Mucosa of rectum (tissue), 2 donors: ENCODE data around the gene PDE6A.

ENCODE experiments used
- H3K27ac ChIP-seq, 2 donors: one replicate each; pipeline ENCODE4 v1.7.0; 2013; ENCODE audit warnings: inconsistent platforms in 2 of 2, low read depth in 2 of 2, low read length in 2 of 2
- H3K27me3 ChIP-seq, 2 donors: one replicate each; pipeline ENCODE4 v1.7.0; 2013; ENCODE audit warnings: low read length in 2 of 2; ENCODE audit not compliant: control insufficient read depth in 2 of 2, insufficient read depth in 2 of 2
- H3K36me3 ChIP-seq, 2 donors: one replicate each; pipeline ENCODE4 v1.7.0; 2013; ENCODE audit warnings: low read length in 2 of 2; ENCODE audit not compliant: control insufficient read depth in 2 of 2, insufficient read depth in 2 of 2
- H3K4me1 ChIP-seq, 2 donors: one replicate each; pipeline ENCODE4 v1.7.0; 2013; ENCODE audit warnings: low read length in 2 of 2, mild to moderate bottlenecking in 1 of 2; ENCODE audit not compliant: control insufficient read depth in 2 of 2, insufficient read depth in 2 of 2
- H3K4me3 ChIP-seq, 2 donors: one replicate each; pipeline ENCODE4 v1.7.0; 2013; ENCODE audit warnings: low read length in 2 of 2
- H3K9ac ChIP-seq, 2 donors: one replicate each; pipeline ENCODE4 v1.7.0; 2013; ENCODE audit warnings: low read length in 2 of 2, low read depth in 1 of 2, mild to moderate bottlenecking in 1 of 2
- H3K9me3 ChIP-seq, 2 donors: one replicate each; pipeline ENCODE4 v1.7.0; 2013; ENCODE audit warnings: low read length in 2 of 2; ENCODE audit not compliant: control insufficient read depth in 2 of 2
- donor health status: healthy.
- donor health status: Normal muscosa, but diverticular disease.

PDE6A gene

DNA sequence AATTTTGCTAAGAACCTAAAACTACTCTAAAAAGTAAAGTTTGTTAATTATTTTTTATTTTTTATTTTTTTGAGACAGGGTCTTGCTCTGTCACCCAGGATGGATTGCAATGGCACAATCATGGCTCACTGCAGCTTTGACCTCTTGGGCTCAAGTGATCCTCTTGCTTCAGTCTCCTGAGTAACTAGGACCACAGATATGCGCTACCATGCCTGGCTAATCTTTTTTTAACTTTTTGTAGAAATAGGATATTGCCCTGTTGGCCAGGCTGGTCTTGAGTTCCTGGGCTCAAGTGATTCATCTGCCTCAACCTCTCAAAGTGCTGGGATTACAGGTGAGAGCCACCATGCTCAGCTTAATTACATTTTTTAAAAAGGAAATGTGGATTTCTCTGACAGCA is 45.8 kb downstream of the PDE6A start:
- no peak overlapping the region for H3K4me3 ChIP-seq
- H3K27ac ChIP-seq, result no peak overlapping the region
- no peaks in the 10 kb centered on the region for H3K27me3 ChIP-seq
- H3K36me3 ChIP-seq, result no peaks in the 10 kb centered on the region
- H3K4me1 ChIP-seq, result peaks cover 0 to 3% of the 10 kb centered on the region in 2 donors
- no peak overlapping the region for H3K9ac ChIP-seq
- H3K9me3 ChIP-seq, result no peaks in the 10 kb centered on the region

- Histone ChIP-seq H3K4me3 (no peak overlapping the region), H3K9me3 (no peaks in the 10 kb centered on the region), H3K27ac (no peak overlapping the region), H3K4me1 (peaks cover 4 to 5% of the 10 kb centered on the region in 2 donors), H3K9ac (no peak overlapping the region), H3K27me3 (no peaks in the 10 kb centered on the region), H3K36me3 (no peaks in the 10 kb centered on the region)
Measured at GRCh38 chr5:149895416-149896345, 48.9 kb downstream of the PDE6A start.

DNA sequence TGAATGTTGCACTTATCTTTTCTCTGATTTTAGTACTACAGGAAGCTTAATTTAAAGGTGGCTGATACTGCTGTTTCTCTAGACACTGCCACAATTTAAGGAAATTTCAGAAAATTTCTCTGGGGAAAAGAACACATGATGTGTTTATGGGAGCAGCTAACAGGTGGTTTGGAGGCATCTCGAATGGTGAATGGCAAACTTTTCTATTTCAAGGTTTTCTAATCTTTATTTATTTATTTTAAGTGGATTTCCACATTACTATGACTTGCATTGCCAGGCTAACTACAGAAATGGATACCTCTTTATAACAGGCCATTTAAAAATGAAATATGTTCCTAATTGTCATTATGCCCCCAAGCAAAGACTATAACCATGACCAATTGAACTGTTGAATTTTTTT is 50.4 kb downstream of the PDE6A start:
- Histone ChIP-seq H3K27me3 (no peaks in the 10 kb centered on the region), H3K9ac (no peak overlapping the region), H3K4me3 (no peak overlapping the region), H3K27ac (no peak overlapping the region), H3K4me1 (peaks cover 4 to 5% of the 10 kb centered on the region in 2 donors), H3K36me3 (no peaks in the 10 kb centered on the region), H3K9me3 (no peaks in the 10 kb centered on the region)

GRCh38 chr5:149893403-149893931 is 51.1 kb downstream of the PDE6A start:
- Histone ChIP-seq H3K9ac (no peak overlapping the region), H3K9me3 (no peaks in the 10 kb centered on the region), H3K4me3 (no peak overlapping the region), H3K27ac (no peak overlapping the region), H3K4me1 (peaks cover 4 to 5% of the 10 kb centered on the region in 2 donors), H3K36me3 (no peaks in the 10 kb centered on the region), H3K27me3 (no peaks in the 10 kb centered on the region)

DNA sequence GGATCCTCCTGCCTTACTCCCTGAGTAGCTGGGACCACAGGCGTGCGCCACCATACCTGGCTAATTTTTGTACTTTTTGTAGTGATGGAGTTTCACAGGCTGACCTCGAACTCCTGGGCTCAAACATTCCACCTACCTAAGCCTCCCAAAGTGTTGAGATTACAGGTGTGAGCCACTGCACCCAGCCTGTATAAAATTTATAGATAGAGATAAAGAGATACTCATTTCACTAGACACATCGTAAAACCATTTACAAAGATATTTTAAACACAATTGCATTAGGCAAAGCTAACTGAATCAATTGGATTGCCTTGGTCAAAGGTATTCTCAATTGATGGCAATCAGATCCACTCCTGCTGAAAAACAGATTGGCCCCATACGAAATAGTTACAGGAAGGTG is 52.0 kb downstream of the PDE6A start:
- Histone ChIP-seq H3K27ac (no peak overlapping the region), H3K27me3 (no peaks in the 10 kb centered on the region), H3K9me3 (no peaks in the 10 kb centered on the region), H3K9ac (no peak overlapping the region), H3K4me3 (no peak overlapping the region), H3K36me3 (no peaks in the 10 kb centered on the region), H3K4me1 (peaks cover 4 to 5% of the 10 kb centered on the region in 2 donors)

DNA sequence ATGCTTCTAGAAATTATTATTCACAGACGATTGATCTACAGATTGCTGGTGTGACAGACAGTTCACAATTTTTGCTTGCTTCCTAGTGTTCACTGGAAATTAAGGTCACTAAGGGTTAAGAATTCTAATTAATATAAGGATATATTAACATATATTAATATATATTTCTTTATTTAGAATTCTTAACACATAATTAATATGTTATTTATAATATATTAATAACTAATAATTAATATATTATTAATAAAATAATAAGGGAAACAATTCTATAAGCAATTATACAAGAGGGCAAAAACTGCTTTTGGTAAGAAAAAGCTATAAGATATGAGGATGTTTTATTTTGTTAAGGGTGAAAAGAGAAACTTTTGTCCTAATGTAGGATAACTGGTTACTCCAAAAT is 56.3 kb downstream of the PDE6A start:
- Histone ChIP-seq H3K27me3 (no peaks in the 10 kb centered on the region), H3K4me3 (no peak overlapping the region), H3K4me1 (peaks cover 9 to 27% of the 10 kb centered on the region in 2 donors), H3K9ac (no peak overlapping the region), H3K9me3 (no peaks in the 10 kb centered on the region), H3K27ac (no peak overlapping the region), H3K36me3 (no peaks in the 10 kb centered on the region)

GRCh38 chr5:149887622-149888183 is 56.9 kb downstream of the PDE6A start:
- H3K27me3 ChIP-seq, result no peaks in the 10 kb centered on the region
- H3K4me1 ChIP-seq, result peaks cover 5 to 23% of the 10 kb centered on the region in 2 donors
- H3K36me3 ChIP-seq, result no peaks in the 10 kb centered on the region
- peak overlapping the region in 1 of 2 donors; percentile 6 for H3K27ac ChIP-seq
- H3K9me3 ChIP-seq, result no peaks in the 10 kb centered on the region
- H3K4me3 ChIP-seq, result no peak overlapping the region
- H3K9ac ChIP-seq, result no peak overlapping the region

DNA sequence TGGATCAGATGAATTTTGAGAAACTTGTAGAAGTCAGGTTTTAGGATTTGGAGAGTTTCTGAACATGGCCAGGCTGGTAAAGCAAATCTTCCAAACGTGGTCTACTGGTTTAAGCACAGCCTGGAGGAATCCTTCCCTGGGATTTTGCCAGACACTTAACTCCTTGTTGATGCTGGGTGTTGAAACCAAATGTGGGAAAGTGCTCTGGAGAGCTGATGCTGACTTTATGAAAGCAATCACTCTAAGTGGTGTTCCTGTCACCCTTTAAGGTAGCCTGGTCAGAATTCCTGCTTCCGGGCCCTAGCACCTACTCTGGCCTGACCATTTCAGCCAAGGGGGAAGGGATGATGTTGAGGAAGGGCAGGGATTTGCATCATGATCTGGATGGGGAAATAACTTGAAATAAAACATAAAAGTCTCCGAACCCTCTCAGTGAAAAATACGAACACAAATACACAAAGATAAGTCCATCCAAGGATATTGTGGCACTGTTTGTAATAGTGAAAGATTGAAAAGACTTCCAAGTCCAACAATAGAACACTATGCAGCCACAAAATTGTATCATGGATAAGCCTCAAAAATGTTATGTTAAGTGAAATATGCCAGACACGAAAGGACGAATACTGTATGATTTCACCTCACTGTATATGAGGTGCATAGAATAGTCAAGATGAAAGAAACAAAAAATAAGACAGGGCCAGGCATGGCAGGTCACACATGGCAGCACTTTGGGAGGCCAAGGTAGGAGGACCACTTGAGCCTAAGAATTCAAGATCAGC is 57.7 kb downstream of the PDE6A start:
- no peak overlapping the region for H3K9ac ChIP-seq

DNA sequence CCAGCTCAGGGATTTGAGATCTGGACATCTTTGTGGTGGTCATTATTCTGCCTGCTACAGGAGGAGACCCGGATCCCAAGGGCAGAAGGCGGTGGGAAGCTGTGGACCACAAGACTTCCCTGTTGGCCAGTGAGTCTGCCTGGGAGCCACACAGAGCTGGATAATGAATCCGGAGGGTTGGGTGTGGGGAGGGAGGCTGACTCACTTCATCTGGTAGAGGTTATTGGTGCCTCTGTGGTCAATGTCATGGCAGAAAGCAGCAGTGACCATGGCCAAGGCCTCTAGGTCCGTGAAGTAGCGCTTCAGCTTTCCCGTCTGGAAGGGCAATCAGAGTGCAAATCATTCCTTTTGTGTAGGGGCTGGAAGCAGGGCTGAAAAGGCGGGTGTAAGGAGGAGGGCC is 58.5 kb downstream of the PDE6A start:
- Histone ChIP-seq H3K27me3 (no peaks in the 10 kb centered on the region), H3K4me3 (no peak overlapping the region), H3K4me1 (peaks cover 9 to 24% of the 10 kb centered on the region in 2 donors), H3K36me3 (no peaks in the 10 kb centered on the region), H3K9me3 (peaks cover 0 to 3% of the 10 kb centered on the region in 2 donors), H3K27ac (peak overlapping the region; percentile 63 to 64), H3K9ac (no peak overlapping the region)

More for the DNA sequence above, 57.7 kb downstream of the PDE6A start:
- no peaks in the 10 kb centered on the region for H3K36me3 ChIP-seq
- peaks cover 9 to 24% of the 10 kb centered on the region in 2 donors for H3K4me1 ChIP-seq
- H3K4me3 ChIP-seq, result no peak overlapping the region
- no peaks in the 10 kb centered on the region for H3K27me3 ChIP-seq
- no peaks in the 10 kb centered on the region for H3K9me3 ChIP-seq
- peak overlapping the region; percentile 63 to 64 for H3K27ac ChIP-seq
